Adipocyte (in vitro differentiated cells): ENCODE results near the gene LANCL2.
A peak's percentile ranks its signal among the peaks of the same experiment; 100 is the strongest.

Experiments used
- DNase-seq: peaks from one replicate; pipeline ENCODE4 v3.0.0-alpha.2; 2015; ENCODE audit warnings: low read depth
- H3K27me3 ChIP-seq: replicated peaks from 2 replicates; pipeline ENCODE4 v1.7.0; 2013; ENCODE audit warnings: mild to moderate bottlenecking, low read length, moderate library complexity; ENCODE audit not compliant: control insufficient read depth, insufficient read depth
- H3K36me3 ChIP-seq: 2 replicates; pipeline ENCODE4 v1.7.0; 2013; ENCODE audit warnings: low read length, mild to moderate bottlenecking, moderate library complexity; ENCODE audit not compliant: control insufficient read depth, insufficient read depth, severe bottlenecking
- H3K4me1 ChIP-seq: 2 replicates; pipeline ENCODE4 v1.7.0; 2013; ENCODE audit warnings: mild to moderate bottlenecking, low read length, moderate library complexity; ENCODE audit not compliant: control insufficient read depth, insufficient read depth
- H3K4me3 ChIP-seq: 2 replicates; pipeline ENCODE4 v1.7.0; 2013; ENCODE audit warnings: mild to moderate bottlenecking, low read length, moderate library complexity
- H3K9ac ChIP-seq: 2 replicates; pipeline ENCODE4 v1.7.0; 2013; ENCODE audit warnings: mild to moderate bottlenecking, low read length, moderate library complexity
- H3K9me3 ChIP-seq: 2 replicates; pipeline ENCODE4 v1.7.0; 2013; ENCODE audit warnings: mild to moderate bottlenecking, low read length, moderate library complexity; ENCODE audit not compliant: control insufficient read depth

LANCL2 gene

DNA sequence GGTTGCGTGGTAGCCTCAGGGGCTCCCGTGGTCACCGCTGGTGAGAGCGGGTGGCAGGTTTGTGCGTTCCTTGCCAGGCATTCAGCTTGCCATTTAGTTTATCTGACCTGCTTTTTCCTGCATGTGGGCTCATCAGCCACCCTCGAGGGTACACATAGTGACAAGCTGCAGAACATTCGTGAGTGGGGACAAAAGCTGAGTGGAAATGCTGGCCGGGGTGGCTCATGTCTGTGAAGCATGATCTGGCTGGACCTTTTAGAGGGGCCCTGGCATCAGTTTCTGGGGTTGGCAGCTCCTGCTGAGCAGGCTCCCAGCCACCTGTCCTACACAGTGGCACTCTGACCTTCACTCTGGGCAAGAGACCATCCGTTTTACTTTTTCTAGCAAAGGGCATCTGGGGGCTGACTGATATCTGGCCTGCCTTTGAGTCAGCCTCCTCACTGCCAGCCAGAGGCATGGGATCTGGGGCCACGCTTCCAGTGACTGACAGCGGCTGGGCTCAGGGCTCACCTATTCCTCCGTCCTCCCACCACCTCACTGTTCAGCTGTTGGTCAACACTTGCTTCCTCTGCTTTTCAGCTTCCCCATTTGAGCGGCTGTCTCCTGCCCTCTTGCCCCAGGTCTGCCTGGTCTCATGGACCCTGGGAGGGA is 75.0 kb downstream of the LANCL2 start:
- Histone ChIP-seq H3K4me3 (no peak overlapping the region), H3K9ac (no peak overlapping the region), H3K4me1 (peaks cover 29% of the 10 kb centered on the region), H3K27me3 (no peaks in the 10 kb centered on the region), H3K9me3 (no peaks in the 10 kb centered on the region), H3K36me3 (no peaks in the 10 kb centered on the region)
- no peak for DNase-seq

DNA sequence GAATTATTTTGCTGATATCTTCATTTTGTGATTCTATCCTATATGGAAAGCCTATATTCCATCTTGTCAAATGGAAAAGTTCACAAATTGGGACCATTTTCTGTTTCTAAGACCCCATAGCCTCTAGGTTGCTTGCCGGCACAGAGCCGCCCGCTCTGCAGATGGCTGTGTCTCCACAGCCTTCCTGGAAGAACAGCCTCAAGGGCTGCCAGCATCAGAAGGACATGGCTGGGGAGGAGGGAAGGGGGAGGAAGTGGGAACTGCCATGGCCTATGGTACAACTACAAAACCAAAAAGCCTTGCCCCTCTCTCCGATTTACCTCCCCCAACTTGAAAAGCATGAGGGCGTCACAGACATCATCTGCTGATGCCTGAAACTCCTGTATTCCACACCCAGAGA is 75.9 kb downstream of the LANCL2 start:
- no peaks in the 10 kb centered on the region for H3K27me3 ChIP-seq
- no peak overlapping the region for H3K4me3 ChIP-seq
- H3K9me3 ChIP-seq = no peaks in the 10 kb centered on the region
- H3K4me1 ChIP-seq = peaks cover 33% of the 10 kb centered on the region
- H3K9ac ChIP-seq = no peak overlapping the region
- H3K36me3 ChIP-seq = no peaks in the 10 kb centered on the region
- DNase-seq = no peak

DNA sequence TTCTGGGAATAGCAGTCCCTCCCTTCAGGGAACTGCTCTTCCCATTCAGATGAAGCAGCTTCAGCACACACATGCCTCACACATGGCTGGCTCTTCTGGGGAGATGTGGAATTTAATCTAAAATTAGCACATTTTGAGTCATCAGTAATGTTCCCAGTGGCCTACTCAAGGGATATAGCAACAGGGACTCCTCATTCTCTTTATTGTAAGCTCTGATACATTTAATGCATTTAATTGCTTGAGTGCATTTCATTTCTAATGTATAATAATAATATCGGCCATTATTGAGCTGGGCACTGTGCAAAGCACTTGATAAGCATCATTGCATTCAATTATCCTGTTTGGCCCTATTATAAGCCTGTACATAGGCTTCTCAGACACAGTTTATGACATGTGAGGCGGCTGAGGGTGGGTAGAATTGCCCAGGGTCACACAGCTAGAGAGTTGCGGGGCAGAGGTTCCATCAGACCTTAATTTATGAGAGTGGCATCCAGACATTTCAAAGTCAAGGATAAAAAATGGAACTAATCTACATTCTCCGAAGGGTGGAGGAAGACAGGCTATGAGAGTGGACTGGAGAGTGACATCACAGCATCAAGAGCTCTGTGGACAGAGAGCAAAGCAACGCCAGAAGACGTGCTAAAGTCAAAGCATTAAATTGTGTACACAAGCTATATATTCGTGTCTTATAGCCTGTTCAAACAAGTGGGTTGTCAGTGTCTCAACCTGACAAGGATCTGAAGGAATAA is 76.8 kb downstream of the LANCL2 start:
- DNase-seq = peak; percentile 53
- H3K9me3 ChIP-seq = no peaks in the 10 kb centered on the region

DNA sequence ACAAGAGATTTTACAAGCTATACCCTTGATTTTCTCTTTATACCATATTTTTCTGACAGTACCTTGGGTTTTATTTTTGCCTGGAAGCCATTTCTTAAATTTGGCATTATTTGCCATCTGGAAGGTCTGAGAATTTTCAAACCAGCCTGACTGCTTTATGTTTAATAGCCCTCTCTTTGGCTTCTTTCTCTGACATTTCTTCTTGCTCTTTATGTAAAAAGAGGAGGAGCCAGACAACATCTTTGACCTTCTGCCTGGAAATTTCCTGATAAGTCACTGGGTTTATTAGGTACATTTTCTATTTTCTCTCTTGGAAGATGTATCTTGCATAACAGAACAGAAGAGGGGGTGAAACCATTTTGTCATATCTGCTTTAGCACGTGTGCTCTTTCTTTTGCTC is 79.6 kb downstream of the LANCL2 start:
- no peaks in the 10 kb centered on the region for H3K36me3 ChIP-seq
- no peak overlapping the region for H3K9ac ChIP-seq
- H3K4me3 ChIP-seq = no peak overlapping the region
- no peak for DNase-seq
- H3K4me1 ChIP-seq = peaks cover 44% of the 10 kb centered on the region
- H3K27me3 ChIP-seq = no peaks in the 10 kb centered on the region
- no peaks in the 10 kb centered on the region for H3K9me3 ChIP-seq

More for the DNA sequence above, 76.8 kb downstream of the LANCL2 start:
- Histone ChIP-seq H3K27me3 (no peaks in the 10 kb centered on the region), H3K4me3 (no peak overlapping the region), H3K4me1 (peaks cover 41% of the 10 kb centered on the region), H3K9ac (no peak overlapping the region), H3K36me3 (no peaks in the 10 kb centered on the region)

DNA sequence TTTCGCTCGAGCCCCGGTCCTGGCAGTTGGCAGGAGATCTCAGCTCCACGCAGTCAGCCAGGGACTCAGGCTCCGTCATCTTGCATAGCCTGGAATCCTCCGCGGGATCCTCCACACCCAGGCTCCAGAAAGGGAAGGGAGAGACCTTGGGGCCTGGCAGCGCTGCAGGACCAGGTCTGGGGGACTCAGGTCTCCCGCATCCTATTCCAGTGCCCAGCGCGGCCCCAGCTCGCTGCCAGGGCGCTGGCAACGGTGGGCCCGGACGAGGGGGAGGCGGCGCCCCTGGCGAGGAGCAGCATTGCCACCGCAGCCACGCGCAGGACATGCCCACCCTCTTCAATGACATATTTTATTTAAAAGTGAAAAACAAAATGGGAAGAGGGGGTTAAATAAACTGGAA is 83.4 kb downstream of the LANCL2 start:
- H3K9me3 ChIP-seq = no peaks in the 10 kb centered on the region
- no peaks in the 10 kb centered on the region for H3K36me3 ChIP-seq
- DNase-seq = no peak
- H3K27me3 ChIP-seq = no peaks in the 10 kb centered on the region
- no peak overlapping the region for H3K4me3 ChIP-seq
- peak overlapping the region; percentile 9 for H3K9ac ChIP-seq
- peaks cover 34% of the 10 kb centered on the region for H3K4me1 ChIP-seq

DNA sequence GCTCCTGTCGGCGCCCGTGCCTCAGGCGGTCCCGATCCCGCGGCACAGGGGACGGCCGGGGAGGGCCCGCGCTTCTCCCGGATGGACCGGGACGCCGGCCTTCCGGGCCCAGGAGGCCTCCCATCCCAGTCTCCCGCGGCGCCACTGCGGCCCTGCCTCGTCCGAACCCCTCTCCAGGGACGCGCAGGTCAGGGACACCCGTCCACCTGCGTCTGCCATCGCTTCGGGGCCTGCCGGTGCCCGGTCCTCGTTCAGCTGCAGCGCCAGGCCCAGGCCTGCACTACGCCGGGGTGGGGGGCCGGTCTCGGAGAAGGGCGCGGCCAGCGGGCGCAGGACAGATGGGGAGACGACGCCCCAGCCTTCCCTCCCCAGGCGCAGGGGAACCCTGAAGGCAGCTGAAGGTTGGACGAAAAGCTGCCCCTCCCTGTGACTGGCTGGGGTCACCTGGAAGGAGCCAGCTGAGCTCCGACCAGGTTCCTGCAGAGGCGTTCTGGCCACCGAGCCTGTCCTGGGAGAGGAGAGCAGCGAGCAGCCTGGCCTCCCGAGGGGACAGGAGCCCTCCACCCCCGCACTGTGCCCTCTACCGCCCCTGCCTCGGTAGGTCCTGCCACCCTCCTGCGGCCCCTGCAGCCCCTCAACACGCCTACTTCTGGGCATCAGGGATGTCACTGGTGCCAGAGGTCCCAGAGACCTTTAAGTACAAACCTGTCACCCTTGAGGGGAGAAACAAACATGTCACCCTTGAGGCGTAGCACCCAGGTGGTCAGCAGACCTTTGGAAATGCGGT is 84.3 kb downstream of the LANCL2 start:
- peaks cover 34% of the 10 kb centered on the region for H3K4me1 ChIP-seq
- no peaks in the 10 kb centered on the region for H3K9me3 ChIP-seq
- no peak for DNase-seq
- peak overlapping the region; percentile 9 for H3K9ac ChIP-seq
- H3K4me3 ChIP-seq = no peak overlapping the region
- H3K36me3 ChIP-seq = no peaks in the 10 kb centered on the region
- H3K27me3 ChIP-seq = no peaks in the 10 kb centered on the region

DNA sequence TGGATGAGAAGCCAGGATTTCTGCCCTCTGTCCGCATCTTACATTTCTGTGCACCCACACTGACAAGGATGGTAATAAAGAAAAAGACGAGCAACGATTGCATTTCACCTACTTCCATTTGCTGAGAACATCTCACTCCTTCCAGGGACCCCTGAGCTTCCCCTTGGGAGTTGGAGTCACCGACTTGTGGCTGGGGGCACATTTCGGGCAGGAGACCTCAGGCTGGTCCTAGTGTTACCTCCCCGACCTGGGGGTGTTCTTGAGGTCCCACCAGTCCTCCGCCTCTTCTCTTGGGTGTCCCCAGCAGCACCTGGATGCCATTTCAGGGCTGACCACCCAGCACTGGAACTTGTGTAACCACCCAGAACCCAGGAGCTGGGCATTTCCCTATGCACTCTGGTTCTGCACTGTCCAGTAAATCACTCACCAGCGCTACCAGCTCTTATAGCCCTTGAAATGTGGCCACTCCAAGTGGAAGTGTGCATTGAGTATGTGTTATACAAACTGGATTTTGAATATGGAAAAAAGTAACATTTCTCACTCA is 84.9 kb downstream of the LANCL2 start:
- Histone ChIP-seq H3K9me3 (no peaks in the 10 kb centered on the region), H3K27me3 (no peaks in the 10 kb centered on the region), H3K4me1 (peaks cover 29% of the 10 kb centered on the region), H3K9ac (no peak overlapping the region), H3K4me3 (no peak overlapping the region), H3K36me3 (no peaks in the 10 kb centered on the region)
- no peak for DNase-seq

DNA sequence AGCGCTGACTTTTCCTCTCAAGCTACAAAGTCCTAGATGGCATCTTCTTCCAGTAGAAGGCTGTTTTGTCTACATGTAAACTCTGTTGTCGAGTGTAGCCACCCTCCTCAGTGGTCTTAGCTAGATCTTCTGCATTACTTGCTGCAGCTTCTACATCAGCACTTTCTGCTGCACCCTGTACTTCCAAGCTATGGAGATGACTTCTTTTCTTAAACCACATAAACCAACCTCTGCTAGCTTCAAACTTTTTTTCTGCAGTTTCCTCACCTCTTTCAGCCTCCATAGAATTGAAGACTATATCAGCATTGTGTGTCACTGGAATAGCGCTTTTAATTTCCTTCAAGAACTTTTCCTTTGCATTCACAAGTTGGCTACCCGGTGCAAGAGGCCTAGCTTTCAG is 87.8 kb downstream of the LANCL2 start:
- DNase-seq = no peak
- H3K4me3 ChIP-seq = no peak overlapping the region
- no peaks in the 10 kb centered on the region for H3K27me3 ChIP-seq
- no peak overlapping the region for H3K9ac ChIP-seq
- peaks cover 22% of the 10 kb centered on the region for H3K4me1 ChIP-seq
- no peaks in the 10 kb centered on the region for H3K9me3 ChIP-seq
- no peaks in the 10 kb centered on the region for H3K36me3 ChIP-seq

DNA sequence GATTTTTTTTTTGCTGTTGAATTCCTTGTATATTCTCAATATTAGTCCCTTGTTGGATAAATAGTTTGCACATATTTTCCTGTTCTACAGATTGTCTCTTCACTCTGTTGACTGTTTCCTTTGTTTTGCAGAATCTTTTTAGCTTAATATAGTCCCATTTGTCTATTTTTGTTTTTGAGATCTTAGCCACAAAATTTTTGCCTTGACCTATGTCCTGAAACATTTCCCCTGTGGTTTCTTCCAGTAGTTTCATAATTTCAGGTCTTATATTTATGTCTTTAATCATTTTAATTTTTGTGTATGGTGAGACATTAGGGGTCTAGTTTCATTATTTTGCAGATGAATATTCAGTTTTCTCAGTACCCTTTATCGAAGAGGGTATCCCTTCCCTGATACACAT is 92.7 kb downstream of the LANCL2 start:
- H3K4me1 ChIP-seq = peaks cover 18% of the 10 kb centered on the region
- peaks cover 14% of the 10 kb centered on the region for H3K9me3 ChIP-seq
- no peaks in the 10 kb centered on the region for H3K27me3 ChIP-seq
- no peak overlapping the region for H3K9ac ChIP-seq
- peak; percentile 7 for DNase-seq
- peak overlapping the region; percentile 61 for H3K4me3 ChIP-seq
- no peaks in the 10 kb centered on the region for H3K36me3 ChIP-seq

DNA sequence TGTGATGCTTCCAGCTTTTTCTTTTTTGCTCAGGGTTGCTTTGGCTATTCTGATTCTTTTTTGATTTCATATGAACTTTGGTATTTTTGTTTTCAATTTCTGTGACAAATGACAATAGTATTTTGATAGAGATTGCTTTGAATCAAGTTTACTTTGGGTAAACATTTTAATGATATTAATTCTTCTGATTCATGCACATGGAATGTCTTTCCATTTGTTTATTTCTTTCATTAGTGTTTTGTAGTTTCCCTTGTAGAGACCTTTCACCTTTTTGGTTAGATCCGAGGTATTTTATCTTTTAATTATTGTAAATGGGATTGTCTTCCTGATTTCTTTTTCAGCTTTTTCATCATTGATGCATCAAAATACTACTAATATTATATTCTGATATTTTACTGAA is 93.2 kb downstream of the LANCL2 start:
- Histone ChIP-seq H3K9ac (no peak overlapping the region), H3K27me3 (no peaks in the 10 kb centered on the region), H3K9me3 (peaks cover 14% of the 10 kb centered on the region), H3K4me3 (peak overlapping the region; percentile 61), H3K36me3 (no peaks in the 10 kb centered on the region), H3K4me1 (peaks cover 18% of the 10 kb centered on the region)
- no peak for DNase-seq

DNA sequence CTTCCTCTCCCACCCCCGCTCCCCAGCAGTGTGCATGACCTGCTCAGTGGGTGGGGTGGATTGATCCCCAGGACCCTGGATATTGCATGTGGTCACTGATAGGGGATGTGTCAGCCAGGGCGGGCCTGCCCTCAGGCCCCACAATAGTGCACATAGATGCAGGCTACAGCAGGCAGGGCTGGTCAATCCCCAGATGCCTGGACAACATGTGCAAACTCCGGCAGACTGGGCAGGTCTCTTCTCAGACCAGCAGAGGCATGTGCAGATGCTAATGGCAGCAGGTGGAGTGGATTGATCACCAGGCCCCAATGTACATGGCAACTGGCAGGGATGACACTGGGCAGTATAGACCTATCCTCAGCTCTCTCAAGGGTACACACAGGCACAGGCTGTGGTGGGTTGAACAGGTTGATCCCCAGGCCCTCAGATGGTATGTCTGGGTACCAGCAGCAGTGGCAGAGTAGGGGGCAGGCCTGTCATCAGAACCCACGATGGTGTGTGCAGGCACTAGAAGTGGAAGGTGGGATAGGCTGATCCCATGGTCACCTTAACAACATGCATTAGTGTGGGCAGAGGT is 98.6 kb downstream of the LANCL2 start:
- no peak overlapping the region for H3K9ac ChIP-seq
- H3K27me3 ChIP-seq = no peaks in the 10 kb centered on the region
- peaks cover 31% of the 10 kb centered on the region for H3K36me3 ChIP-seq
- DNase-seq = no peak
- H3K4me1 ChIP-seq = no peaks in the 10 kb centered on the region
- peaks cover 14% of the 10 kb centered on the region for H3K9me3 ChIP-seq
- H3K4me3 ChIP-seq = no peak overlapping the region
